ENCODE measurements around the gene LRRN1. TPM values are rescaled to one million over a fixed set of nuclear protein-coding genes. Genes with fewer than 3 reads are reported as not detected.
"Not testable (repeated sequence)": the region's sequence is repeated elsewhere in the genome, so short reads cannot be mapped to it uniquely, and the experiment has no call there.

LRRN1 gene
- total RNA-seq, 2 experiments from 2014 or later: 0.20 to 0.46 TPM

DNA sequence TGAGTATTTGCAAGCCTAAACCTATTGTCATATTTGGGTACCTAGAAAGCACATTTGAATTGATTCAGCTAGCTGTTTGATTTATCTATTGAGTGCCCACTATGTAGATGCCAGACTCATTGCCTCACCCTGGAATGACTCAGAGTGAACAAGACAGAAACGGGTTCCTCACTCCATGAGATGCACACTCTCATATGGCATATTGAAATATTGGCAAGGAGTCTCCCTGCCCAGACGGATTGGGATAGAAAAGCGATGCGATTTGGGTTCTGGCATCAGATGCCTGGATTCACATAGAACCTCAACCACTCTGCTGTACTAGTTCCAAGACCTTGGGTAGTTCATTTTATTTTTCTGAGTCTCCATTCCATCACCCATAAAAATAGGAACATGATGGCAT is 22.5 kb downstream of the LRRN1 start:
- H3K4me3 Mint-ChIP-seq: no peak overlapping the region
- DNase-seq: no peak
- CTCF ChIA-PET: interaction anchor here (0.8 kb wide), 1 partner anchor 20 kb away, joined by 3 read pairs; no protein-coding TSS in a partner anchor
- no peaks in the 10 kb centered on the region for H3K9me3 Mint-ChIP-seq
- POLR2A ChIA-PET: no interaction called here
- H3K4me1 Mint-ChIP-seq: no peaks in the 10 kb centered on the region
- no peaks in the 10 kb centered on the region for H3K36me3 Mint-ChIP-seq (ENCODE audit: low read depth)
- no peaks in the 10 kb centered on the region for H3K27me3 Mint-ChIP-seq
- H3K27ac Mint-ChIP-seq: no peak overlapping the region

DNA sequence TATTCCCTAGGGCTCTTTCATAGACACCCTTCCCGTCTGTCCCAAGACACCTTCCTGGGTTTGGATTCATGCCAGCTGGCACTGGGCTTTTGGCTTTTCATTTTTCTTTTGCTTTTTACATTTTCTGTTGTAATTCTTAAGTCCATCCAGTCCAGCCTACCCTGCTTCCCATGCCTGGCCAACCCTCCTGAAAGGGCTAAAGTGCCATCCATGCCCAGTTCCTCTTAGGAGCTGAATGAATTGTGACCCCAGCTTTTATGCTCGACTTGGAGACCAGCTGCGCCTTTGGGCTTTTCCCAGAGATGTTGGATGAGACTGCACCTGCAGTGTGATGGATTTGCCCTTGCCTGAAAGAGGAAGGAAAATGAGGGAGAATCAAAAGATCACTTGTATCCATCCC is 25.8 kb downstream of the LRRN1 start:
- Mint-ChIP-seq H3K4me3 (no peak overlapping the region), H3K27ac (no peak overlapping the region), H3K27me3 (no peaks in the 10 kb centered on the region), H3K4me1 (no peaks in the 10 kb centered on the region), H3K9me3 (no peaks in the 10 kb centered on the region), H3K36me3 (ENCODE audit: low read depth) (no peaks in the 10 kb centered on the region)
- DNase-seq: no peak
- ChIA-PET POLR2A (no interaction called here), CTCF (no interaction called here)

DNA sequence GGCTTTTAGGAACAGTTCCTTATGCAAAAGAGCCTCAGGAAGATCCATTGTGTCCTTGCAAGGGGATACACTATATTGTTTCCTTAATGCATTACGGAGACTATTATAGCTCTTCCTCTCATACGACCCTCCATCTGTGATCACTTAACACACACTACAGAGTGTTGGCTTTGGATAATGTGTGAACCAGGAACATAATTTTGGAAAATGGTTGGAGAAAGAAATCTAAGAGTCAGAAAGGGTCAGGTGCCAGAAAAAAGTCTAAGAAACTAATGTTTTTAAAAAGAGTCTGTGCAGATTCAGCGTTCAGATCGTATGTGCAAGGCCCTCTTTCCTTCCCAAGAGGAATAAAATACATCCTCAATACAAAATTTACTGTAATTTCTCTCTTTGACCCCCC is 27.3 kb downstream of the LRRN1 start:
- Mint-ChIP-seq H3K4me1 (no peaks in the 10 kb centered on the region), H3K4me3 (no peak overlapping the region), H3K27me3 (no peaks in the 10 kb centered on the region), H3K27ac (no peak overlapping the region), H3K36me3 (ENCODE audit: low read depth) (no peaks in the 10 kb centered on the region), H3K9me3 (no peaks in the 10 kb centered on the region)
- CTCF ChIA-PET: no interaction called here
- POLR2A ChIA-PET: no interaction called here
- DNase-seq: no peak

DNA sequence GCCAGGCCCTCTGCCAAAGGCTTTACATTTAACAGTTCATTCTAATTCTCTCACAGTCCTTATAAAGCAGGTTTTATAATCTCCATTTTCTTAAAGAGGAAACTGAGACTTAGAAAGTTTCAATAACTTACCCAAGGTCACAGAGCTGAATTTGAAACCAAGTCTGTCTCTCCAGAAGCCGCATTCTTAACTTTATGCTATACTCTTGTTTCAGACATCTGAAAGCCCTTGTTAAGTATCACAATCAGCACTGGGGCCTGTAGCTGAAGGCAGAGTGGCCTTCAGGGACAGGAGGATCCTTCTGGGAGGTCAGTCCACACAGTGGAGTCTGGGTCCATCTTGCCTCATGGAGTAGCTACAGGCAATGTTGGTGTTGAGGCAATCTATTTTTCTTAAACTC is 27.9 kb downstream of the LRRN1 start:
- H3K36me3 Mint-ChIP-seq (ENCODE audit: low read depth): no peaks in the 10 kb centered on the region
- ChIA-PET CTCF (no interaction called here), POLR2A (no interaction called here)
- H3K27ac Mint-ChIP-seq: no peak overlapping the region
- H3K9me3 Mint-ChIP-seq: no peaks in the 10 kb centered on the region
- H3K27me3 Mint-ChIP-seq: no peaks in the 10 kb centered on the region
- no peaks in the 10 kb centered on the region for H3K4me1 Mint-ChIP-seq
- no peak overlapping the region for H3K4me3 Mint-ChIP-seq
- DNase-seq: no peak

DNA sequence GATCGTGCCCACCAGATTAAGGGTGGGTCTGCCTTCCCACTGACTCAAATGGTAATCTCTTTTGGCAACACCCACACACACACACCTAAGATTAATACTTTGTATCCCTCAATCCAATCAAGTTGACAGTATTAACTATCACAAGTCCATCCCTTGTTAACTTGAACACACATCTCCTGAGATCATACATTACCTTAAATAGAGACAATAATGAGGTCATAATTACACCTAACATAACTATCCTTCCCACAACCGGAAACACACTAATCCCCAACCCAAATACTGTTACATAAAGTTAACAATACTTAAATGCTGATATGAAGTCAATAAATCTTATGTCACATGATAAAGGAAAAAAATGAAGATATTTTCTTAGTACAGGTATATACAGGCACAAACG is 29.2 kb downstream of the LRRN1 start:
- CTCF ChIA-PET; DNase-seq; H3K9me3 Mint-ChIP-seq; H3K4me1 Mint-ChIP-seq; H3K4me3 Mint-ChIP-seq; H3K27me3 Mint-ChIP-seq; H3K27ac Mint-ChIP-seq; POLR2A ChIA-PET; H3K36me3 Mint-ChIP-seq (ENCODE audit: low read depth): not testable (repeated sequence)

DNA sequence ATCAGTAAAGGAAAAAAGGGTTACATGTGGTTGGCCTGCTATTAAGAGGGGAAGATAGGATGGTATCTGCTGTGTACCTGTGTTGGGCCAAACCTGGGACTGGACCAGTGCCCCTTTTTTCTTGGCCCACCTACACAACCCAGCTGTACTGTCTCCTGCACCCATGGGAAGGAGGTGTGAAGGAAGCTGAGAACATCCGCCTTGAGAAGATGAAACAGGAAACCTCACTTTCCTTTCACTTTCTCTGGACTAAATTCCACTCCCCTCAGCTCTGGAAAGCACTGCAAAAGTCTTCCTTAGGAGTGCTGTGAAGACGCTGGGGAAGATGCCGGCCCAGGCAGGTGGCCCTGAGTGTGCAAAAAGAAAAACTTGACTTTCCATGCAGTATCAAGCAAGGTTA is 37.6 kb downstream of the LRRN1 start:
- Mint-ChIP-seq H3K27me3 (no peaks in the 10 kb centered on the region), H3K9me3 (peaks cover 16% of the 10 kb centered on the region), H3K27ac (no peak overlapping the region), H3K36me3 (ENCODE audit: low read depth) (no peaks in the 10 kb centered on the region), H3K4me3 (no peak overlapping the region), H3K4me1 (no peaks in the 10 kb centered on the region)
- ChIA-PET CTCF (interaction anchor here (0.6 kb wide), 1 partner anchor 1943 kb away, joined by 3 read pairs; no protein-coding TSS in a partner anchor), POLR2A (interaction anchor here (0.7 kb wide), 1 partner anchor 197 kb away, joined by 3 read pairs; no protein-coding TSS in a partner anchor)
- no peak for DNase-seq

DNA sequence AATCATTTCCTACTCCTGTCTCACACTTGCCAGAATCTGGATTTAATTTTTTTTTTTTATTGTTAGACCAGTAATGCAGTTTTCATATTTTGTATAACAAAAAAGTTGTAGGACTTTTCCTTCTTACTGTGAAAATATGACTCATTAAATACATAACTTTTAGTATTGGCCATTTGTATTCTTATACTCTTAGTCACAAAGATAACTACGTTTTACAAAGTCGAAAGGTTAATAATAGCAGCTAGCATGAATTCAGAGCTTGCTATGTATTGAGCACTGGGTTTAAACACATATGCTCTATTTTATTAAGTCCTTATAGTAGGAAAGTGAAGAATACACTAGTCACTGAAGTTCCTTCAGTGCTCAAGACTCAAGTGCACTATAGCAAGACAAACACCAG is 43.1 kb downstream of the LRRN1 start:
- ChIA-PET POLR2A (no interaction called here), CTCF (no interaction called here)
- Mint-ChIP-seq H3K27me3 (no peaks in the 10 kb centered on the region), H3K4me3 (no peak overlapping the region), H3K4me1 (no peaks in the 10 kb centered on the region), H3K9me3 (peaks cover 5% of the 10 kb centered on the region), H3K36me3 (ENCODE audit: low read depth) (no peaks in the 10 kb centered on the region), H3K27ac (no peak overlapping the region)
- no peak for DNase-seq

DNA sequence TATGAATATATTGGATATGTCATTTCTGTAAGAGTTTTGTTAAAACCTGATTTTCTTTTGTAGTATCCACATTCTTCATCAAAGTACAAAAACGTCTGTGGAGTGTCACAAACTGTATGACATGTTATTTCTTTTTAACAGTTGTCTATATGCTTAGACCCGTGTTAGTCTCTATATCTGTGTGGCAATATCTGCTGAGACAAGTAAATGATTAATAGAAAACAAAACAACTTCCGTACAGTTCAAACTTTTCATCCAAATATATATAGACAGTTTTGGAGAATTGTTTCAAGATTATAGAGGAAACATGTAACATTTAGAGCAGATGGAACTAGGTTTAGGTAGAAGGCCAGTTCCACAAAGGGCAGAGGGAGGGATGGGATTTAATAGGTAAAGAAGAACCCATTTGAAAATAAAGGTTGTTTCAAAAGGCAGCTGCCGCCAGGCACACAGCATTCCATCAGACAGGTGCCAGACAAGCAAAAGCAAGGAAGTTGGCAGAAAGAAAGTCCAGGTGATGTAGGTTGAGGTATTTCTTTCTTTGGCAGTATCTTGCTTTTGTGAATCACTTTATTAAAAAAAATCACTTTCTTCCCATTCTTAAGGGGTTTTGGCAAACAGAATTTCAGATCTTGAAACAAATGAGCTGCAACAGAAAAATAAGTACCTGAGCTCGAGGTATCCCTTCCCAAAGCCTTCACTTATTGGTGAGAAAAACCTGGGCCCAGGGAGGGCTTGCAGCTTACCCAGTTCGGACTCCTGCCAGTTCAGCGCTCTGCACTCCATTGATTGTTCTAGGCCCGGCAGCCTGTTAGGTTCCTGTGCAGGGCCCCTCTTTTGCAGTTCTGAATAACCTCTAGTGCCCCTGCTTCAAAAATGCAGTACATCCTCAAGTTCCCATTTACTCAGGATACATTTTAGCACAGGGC is 49.0 kb downstream of the LRRN1 start:
- Mint-ChIP-seq H3K36me3 (ENCODE audit: low read depth) (no peaks in the 10 kb centered on the region), H3K27me3 (no peaks in the 10 kb centered on the region), H3K4me3 (no peak overlapping the region), H3K9me3 (no peaks in the 10 kb centered on the region), H3K4me1 (no peaks in the 10 kb centered on the region), H3K27ac (no peak overlapping the region)
- no peak for DNase-seq
- ChIA-PET POLR2A (no interaction called here), CTCF (no interaction called here)

DNA sequence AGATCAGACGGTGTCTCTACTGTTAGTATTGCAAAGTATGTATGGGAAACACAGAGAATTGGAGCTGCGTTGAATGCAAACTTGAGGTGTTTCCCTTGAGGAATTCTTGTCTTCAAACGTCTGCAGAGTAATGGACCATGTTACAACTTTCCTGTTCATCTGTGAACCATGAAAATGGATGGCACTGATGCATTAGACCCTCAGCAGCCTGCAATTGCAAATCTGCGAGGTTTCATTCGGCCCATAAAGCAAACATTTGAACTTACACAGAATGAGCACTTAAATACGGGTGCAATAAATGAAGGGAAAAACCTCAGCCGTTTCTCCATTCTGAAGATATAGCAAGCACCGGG is 49.7 kb downstream of the LRRN1 start:
- no peak for DNase-seq
- no peak overlapping the region for H3K4me3 Mint-ChIP-seq
- no peaks in the 10 kb centered on the region for H3K36me3 Mint-ChIP-seq (ENCODE audit: low read depth)
- H3K4me1 Mint-ChIP-seq: no peaks in the 10 kb centered on the region
- H3K27me3 Mint-ChIP-seq: no peaks in the 10 kb centered on the region
- no peak overlapping the region for H3K27ac Mint-ChIP-seq
- CTCF ChIA-PET: no interaction called here
- no peaks in the 10 kb centered on the region for H3K9me3 Mint-ChIP-seq
- POLR2A ChIA-PET: no interaction called here

DNA sequence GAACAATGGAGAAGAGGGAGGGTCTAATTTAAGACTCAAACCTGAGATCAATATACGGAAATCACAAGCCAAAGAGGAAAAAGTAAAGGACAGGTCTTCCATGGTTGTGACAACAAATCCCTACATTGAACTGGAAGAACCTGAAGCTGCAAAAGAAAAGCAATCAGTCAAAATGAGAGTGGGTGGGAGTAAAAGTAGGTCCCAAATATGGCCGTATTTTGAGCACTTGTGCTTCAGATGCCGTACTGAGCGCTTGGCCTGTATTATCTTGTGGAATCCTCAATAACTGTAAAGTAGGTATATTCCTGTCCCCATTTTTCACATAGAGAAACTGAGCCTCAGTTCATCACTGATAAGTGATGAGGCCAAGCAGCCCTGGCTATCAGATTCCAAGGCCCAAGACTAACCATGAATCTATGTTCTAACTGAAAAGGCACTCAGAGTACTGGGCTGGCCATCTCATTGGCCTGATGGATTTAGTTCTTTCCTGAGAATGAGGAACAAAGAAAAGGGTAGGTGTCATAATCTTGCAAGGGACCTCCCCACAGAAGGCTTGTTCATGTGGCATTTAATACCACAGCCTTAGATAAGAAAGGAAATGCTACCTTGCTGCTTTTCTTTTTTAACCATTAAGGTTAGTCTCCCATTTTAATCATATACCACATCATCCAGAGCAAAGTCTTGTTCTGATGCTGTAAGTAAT is 52.5 kb downstream of the LRRN1 start:
- POLR2A ChIA-PET: no interaction called here
- Mint-ChIP-seq H3K27me3 (no peaks in the 10 kb centered on the region), H3K36me3 (ENCODE audit: low read depth) (no peaks in the 10 kb centered on the region), H3K9me3 (no peaks in the 10 kb centered on the region), H3K4me3 (no peak overlapping the region), H3K27ac (no peak overlapping the region), H3K4me1 (no peaks in the 10 kb centered on the region)
- CTCF ChIA-PET: no interaction called here
- no peak for DNase-seq

DNA sequence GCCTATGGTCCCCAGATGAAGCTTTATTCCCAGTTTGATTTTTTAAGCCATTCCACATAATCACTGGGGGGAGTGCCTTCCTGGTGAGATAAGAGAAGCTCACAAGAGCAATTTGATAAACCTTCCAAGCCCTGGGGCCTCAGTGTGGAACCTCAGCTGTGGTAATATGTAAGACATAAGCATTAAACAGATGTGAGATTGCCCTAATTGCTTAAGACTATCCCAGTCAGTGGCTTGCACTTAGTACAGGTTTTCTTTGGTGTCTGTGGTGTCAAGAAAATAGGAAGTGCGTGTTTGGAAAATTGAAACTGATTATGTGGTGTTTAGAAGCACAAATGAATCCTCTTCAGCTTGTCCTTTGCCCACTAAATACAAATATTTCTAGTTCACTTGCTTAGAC is 54.3 kb downstream of the LRRN1 start:
- Mint-ChIP-seq H3K27ac (no peak overlapping the region), H3K9me3 (no peaks in the 10 kb centered on the region), H3K27me3 (no peaks in the 10 kb centered on the region), H3K36me3 (ENCODE audit: low read depth) (no peaks in the 10 kb centered on the region), H3K4me1 (no peaks in the 10 kb centered on the region), H3K4me3 (no peak overlapping the region)
- ChIA-PET POLR2A (no interaction called here), CTCF (no interaction called here)
- no peak for DNase-seq

DNA sequence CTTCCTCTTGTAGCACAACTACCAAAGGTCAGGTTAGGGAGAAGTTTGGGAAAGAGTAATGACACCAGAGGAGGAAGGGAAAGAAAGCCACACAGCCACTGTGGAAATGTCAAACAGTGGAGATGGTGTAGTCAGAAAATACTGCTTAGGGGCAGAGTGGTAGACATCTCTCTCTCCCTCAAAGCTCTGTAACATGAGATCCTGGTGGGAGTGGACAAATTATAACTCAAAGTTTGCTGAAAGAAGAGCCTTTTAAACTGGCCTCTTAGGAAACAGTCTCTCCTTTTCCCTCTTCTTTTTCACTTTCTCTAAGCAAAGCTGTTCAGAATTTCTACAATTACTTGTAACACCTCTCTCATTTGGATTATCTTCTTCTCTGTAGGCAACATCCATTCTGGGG is 55.8 kb downstream of the LRRN1 start:
- Mint-ChIP-seq H3K27ac (no peak overlapping the region), H3K4me3 (no peak overlapping the region), H3K4me1 (no peaks in the 10 kb centered on the region), H3K9me3 (no peaks in the 10 kb centered on the region), H3K27me3 (no peaks in the 10 kb centered on the region), H3K36me3 (ENCODE audit: low read depth) (no peaks in the 10 kb centered on the region)
- no peak for DNase-seq
- ChIA-PET POLR2A (no interaction called here), CTCF (no interaction called here)

DNA sequence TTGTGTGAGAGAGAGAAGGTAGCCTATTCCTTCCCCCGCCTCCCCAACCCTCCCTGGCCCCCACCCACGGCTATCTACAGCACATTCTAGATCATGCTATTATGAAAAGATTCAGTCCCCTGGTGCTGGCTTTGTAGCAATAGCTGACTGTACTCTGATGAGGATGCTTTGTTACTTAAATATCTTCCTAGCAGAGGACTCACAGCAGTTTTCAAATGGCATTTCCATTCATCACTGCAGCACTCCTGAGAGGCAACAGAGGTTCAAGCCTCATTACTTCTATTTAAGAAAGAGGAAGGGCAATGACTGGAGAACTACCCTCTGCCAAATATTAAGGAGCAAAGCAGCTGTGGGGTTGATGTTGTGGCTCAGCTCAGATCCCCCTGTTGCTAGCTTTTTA is 61.0 kb downstream of the LRRN1 start:
- H3K4me3 Mint-ChIP-seq: no peak overlapping the region
- DNase-seq: no peak
- no peaks in the 10 kb centered on the region for H3K4me1 Mint-ChIP-seq
- no peaks in the 10 kb centered on the region for H3K27me3 Mint-ChIP-seq
- POLR2A ChIA-PET: no interaction called here
- H3K36me3 Mint-ChIP-seq (ENCODE audit: low read depth): no peaks in the 10 kb centered on the region
- no peak overlapping the region for H3K27ac Mint-ChIP-seq
- H3K9me3 Mint-ChIP-seq: no peaks in the 10 kb centered on the region
- CTCF ChIA-PET: no interaction called here

DNA sequence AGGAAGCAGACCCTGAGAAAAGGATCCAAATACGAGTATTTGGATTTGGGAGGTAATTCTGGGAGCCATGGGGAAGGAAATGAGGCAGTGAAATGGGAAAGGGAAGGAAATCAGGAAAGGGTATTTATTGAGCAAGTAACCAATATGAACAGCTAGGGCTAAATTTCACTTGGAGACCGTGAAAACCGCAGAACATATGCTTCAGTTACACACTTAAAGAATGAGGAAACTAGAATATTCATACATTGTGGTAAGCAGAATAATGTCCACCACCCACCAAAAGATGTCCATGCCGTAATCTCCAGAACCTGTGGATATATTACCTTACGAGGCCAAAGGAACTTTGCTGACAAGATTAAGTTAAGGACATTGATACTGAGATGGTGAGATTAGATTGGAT is 63.3 kb downstream of the LRRN1 start:
- ChIA-PET CTCF (no interaction called here), POLR2A (no interaction called here)
- Mint-ChIP-seq H3K4me1 (no peaks in the 10 kb centered on the region), H3K27me3 (no peaks in the 10 kb centered on the region), H3K27ac (no peak overlapping the region), H3K4me3 (no peak overlapping the region), H3K36me3 (ENCODE audit: low read depth) (no peaks in the 10 kb centered on the region), H3K9me3 (no peaks in the 10 kb centered on the region)
- DNase-seq: no peak

Measured in activated CD4-positive, alpha-beta T cell treated with anti-CD3 and anti-CD28 coated beads, Interleukin-2, amount 10 ng/mL, durations not matched to agents 7 days and 5 days (primary cell).